Osteoblast (primary cell): ENCODE measurements around the gene HDAC4. TPM values are rescaled to one million over a fixed set of nuclear protein-coding genes. Genes with fewer than 3 reads are reported as not detected.

Experiments
- DNase-seq: peaks from one replicate; pipeline ENCODE4 v3.0.0; 2011; ENCODE audit warnings: low spot score, mixed read lengths; ENCODE audit not compliant: insufficient read length; ENCODE audit errors: missing footprints
- H2AFZ ChIP-seq: 2 replicates; pipeline ENCODE4 v1.6.0; 2011; ENCODE audit warnings: mild to moderate bottlenecking, low read length
- H3K27ac ChIP-seq: 2 replicates; pipeline ENCODE4 v1.5.1; 2011; ENCODE audit warnings: mild to moderate bottlenecking, low read depth, low read length, moderate library complexity
- H3K27me3 ChIP-seq: 2 replicates; pipeline ENCODE4 v1.6.0; 2012; ENCODE audit warnings: mild to moderate bottlenecking, control low read depth, inconsistent platforms, low read length, moderate library complexity; ENCODE audit not compliant: insufficient read depth
- H3K36me3 ChIP-seq: 2 replicates; pipeline ENCODE4 v1.5.1; 2011; ENCODE audit warnings: mild to moderate bottlenecking, low read length, control low read depth, moderate library complexity; ENCODE audit not compliant: insufficient read depth
- H3K4me1 ChIP-seq: 2 replicates; pipeline ENCODE4 v1.5.1; 2011; ENCODE audit warnings: mild to moderate bottlenecking, low read length, control low read depth, moderate library complexity; ENCODE audit not compliant: insufficient read depth
- H3K4me2 ChIP-seq: 2 replicates; pipeline ENCODE4 v1.6.0; 2011; ENCODE audit warnings: mild to moderate bottlenecking, low read length; ENCODE audit not compliant: insufficient read depth
- H3K4me3 ChIP-seq: fragments of 200-600 bp; sonication (generic); 3 replicates; pipeline ENCODE4 v1.5.1; 2012; ENCODE audit warnings: mild to moderate bottlenecking, low read length, inconsistent platforms; ENCODE audit not compliant: insufficient read depth
- H3K79me2 ChIP-seq: 2 replicates; pipeline ENCODE4 v1.6.0; 2012; ENCODE audit warnings: mild to moderate bottlenecking, low read length, control low read depth, inconsistent platforms; ENCODE audit not compliant: insufficient read depth
- H3K9me3 ChIP-seq: 2 replicates; pipeline ENCODE4 v1.5.1; 2011; ENCODE audit warnings: low read depth, low read length, control low read depth
- H4K20me1 ChIP-seq: 2 replicates; pipeline ENCODE4 v1.6.0; 2012; ENCODE audit warnings: mild to moderate bottlenecking, low read length, control low read depth; ENCODE audit not compliant: insufficient read depth
- total RNA-seq: library from RNA; depleted of rRNA; stranded (reverse); fragments of >200 nt; gene quantifications from 2 replicates; pipeline ENCODE4 v1.2.3, GENCODE V29; 2012
- TF ChIP-seq, protein P1 (sequence below): IDR thresholded peaks from 2 replicates; pipeline ENCODE4 v1.5.1; 2011; ENCODE audit warnings: mild to moderate bottlenecking, low read depth, low read length, moderate library complexity; ENCODE audit errors: extremely low read depth

The HDAC4 gene
- total RNA-seq, 1 donor = 30.8 TPM

GRCh38 chr2:239200646-239201530 is 199.9 kb downstream of the HDAC4 start:
- H3K4me2 ChIP-seq = no peak overlapping the region

DNA sequence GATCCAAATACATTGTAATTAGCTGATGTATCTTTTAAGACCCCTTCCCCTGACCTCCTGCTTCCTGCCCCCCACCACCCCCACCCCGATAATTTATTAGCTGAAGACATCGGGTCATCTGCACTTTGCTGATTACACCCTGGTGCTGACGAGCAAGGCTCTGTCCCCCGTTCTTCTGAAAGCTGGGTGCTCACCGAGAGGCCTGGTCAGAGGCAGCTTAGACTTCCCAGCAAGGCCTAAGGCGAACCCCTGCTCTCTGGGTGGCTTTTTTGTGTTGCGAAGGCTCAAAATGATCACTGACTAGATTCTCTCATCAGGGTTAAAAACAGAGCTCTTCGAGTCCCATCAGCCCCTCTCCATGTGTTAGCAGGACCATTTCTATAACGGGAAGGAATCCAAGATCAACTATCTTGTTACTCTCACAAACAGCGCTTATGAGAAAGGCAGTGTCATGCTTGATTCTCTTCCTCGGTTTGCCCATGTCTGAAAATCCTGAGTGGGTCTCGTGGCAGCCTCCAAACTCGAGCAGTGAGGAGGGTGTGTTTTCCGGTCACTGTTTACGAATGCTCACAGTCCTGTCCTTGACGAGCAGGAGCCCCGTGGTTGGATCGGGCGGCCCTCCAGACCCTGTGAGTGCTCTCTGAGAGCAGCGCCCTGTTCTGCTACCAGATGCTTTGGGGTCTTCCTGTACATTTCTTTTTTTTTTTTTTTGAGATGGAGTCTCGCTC is 201.6 kb downstream of the HDAC4 start:
- peak; percentile 64 for DNase-seq
- H3K27me3 ChIP-seq = no peaks in the 10 kb centered on the region
- H3K9me3 ChIP-seq = no peaks in the 10 kb centered on the region
- H3K4me1 ChIP-seq = no peaks in the 10 kb centered on the region
- peaks cover 7% of the 10 kb centered on the region for H4K20me1 ChIP-seq
- TF ChIP-seq, protein P1, sequence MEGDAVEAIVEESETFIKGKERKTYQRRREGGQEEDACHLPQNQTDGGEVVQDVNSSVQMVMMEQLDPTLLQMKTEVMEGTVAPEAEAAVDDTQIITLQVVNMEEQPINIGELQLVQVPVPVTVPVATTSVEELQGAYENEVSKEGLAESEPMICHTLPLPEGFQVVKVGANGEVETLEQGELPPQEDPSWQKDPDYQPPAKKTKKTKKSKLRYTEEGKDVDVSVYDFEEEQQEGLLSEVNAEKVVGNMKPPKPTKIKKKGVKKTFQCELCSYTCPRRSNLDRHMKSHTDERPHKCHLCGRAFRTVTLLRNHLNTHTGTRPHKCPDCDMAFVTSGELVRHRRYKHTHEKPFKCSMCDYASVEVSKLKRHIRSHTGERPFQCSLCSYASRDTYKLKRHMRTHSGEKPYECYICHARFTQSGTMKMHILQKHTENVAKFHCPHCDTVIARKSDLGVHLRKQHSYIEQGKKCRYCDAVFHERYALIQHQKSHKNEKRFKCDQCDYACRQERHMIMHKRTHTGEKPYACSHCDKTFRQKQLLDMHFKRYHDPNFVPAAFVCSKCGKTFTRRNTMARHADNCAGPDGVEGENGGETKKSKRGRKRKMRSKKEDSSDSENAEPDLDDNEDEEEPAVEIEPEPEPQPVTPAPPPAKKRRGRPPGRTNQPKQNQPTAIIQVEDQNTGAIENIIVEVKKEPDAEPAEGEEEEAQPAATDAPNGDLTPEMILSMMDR = no peak
- peaks cover 4% of the 10 kb centered on the region for H3K36me3 ChIP-seq
- no peaks in the 10 kb centered on the region for H3K79me2 ChIP-seq
- H3K4me3 ChIP-seq = peak overlapping the region; percentile 51
- H2AFZ ChIP-seq = peak overlapping the region; percentile 78
- peak overlapping the region; percentile 61 for H3K27ac ChIP-seq
- H3K4me2 ChIP-seq = peak overlapping the region; percentile 72

More at GRCh38 chr2:239200646-239201530, 199.9 kb downstream of the HDAC4 start:
- H3K9me3 ChIP-seq = no peaks in the 10 kb centered on the region
- DNase-seq = no peak
- H3K27me3 ChIP-seq = no peaks in the 10 kb centered on the region
- peaks cover 5% of the 10 kb centered on the region for H4K20me1 ChIP-seq
- H3K4me3 ChIP-seq = no peak overlapping the region
- H3K27ac ChIP-seq = no peak overlapping the region
- no peaks in the 10 kb centered on the region for H3K79me2 ChIP-seq
- TF ChIP-seq, protein P1 = no peak
- no peaks in the 10 kb centered on the region for H3K4me1 ChIP-seq
- H3K36me3 ChIP-seq = peaks cover 4% of the 10 kb centered on the region
- no peak overlapping the region for H2AFZ ChIP-seq

- H3K4me2 ChIP-seq = no peak overlapping the region
- peaks cover 9% of the 10 kb centered on the region for H4K20me1 ChIP-seq
- no peaks in the 10 kb centered on the region for H3K27me3 ChIP-seq
- DNase-seq = no peak
- no peak overlapping the region for H3K27ac ChIP-seq
- TF ChIP-seq, protein P1 = no peak
- no peak overlapping the region for H3K4me3 ChIP-seq
- H3K79me2 ChIP-seq = no peaks in the 10 kb centered on the region
- H3K4me1 ChIP-seq = no peaks in the 10 kb centered on the region
- no peak overlapping the region for H2AFZ ChIP-seq
- no peaks in the 10 kb centered on the region for H3K9me3 ChIP-seq
- peaks cover 4% of the 10 kb centered on the region for H3K36me3 ChIP-seq
Observed at GRCh38 chr2:239198221-239198620, 202.6 kb downstream of the HDAC4 start.

DNA sequence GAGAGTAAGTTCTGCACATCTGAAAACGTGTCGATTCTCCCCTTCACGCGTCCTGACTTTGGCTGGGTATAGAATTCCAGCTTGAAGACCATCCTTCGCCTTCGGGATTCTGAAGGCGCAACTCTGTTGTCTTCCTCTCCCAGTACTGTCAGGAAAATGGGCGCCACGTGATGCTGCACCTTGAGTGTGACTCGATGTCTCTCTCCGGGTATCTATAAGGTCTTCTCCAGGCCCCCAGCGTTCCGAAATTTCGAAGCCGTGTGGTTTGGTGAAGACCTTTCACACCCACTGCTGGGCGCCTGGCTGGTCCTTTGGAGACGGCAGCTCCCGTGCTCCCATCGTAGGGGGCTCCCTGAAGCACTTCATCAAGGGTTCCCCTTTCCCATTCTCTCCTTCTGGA is 203.7 kb downstream of the HDAC4 start:
- H3K4me1 ChIP-seq = no peaks in the 10 kb centered on the region
- H2AFZ ChIP-seq = no peak overlapping the region
- H3K36me3 ChIP-seq = peaks cover 4% of the 10 kb centered on the region
- H3K9me3 ChIP-seq = no peaks in the 10 kb centered on the region
- H3K27ac ChIP-seq = no peak overlapping the region
- H3K4me2 ChIP-seq = no peak overlapping the region
- TF ChIP-seq, protein P1 = no peak
- DNase-seq = no peak
- H3K4me3 ChIP-seq = no peak overlapping the region
- peaks cover 6% of the 10 kb centered on the region for H4K20me1 ChIP-seq
- no peaks in the 10 kb centered on the region for H3K27me3 ChIP-seq
- H3K79me2 ChIP-seq = no peaks in the 10 kb centered on the region
